Retinal pigment epithelial cell (primary cell): ENCODE data around the gene KLK1.

Experiments used
- DNase-seq: peaks from one replicate; pipeline ENCODE4 v3.0.0-alpha.2; 2010; ENCODE audit warnings: low read depth
- H3K4me3 ChIP-seq: 2 replicates; pipeline ENCODE4 v1.5.1; 2011; ENCODE audit warnings: mild to moderate bottlenecking, low read length, control low read depth, moderate library complexity
- TF ChIP-seq, protein P1 (sequence below): conservative IDR thresholded peaks from 2 replicates; pipeline ENCODE4 v1.5.1; 2011; ENCODE audit warnings: low read depth, low read length, control low read depth, inconsistent platforms

The KLK1 gene

DNA sequence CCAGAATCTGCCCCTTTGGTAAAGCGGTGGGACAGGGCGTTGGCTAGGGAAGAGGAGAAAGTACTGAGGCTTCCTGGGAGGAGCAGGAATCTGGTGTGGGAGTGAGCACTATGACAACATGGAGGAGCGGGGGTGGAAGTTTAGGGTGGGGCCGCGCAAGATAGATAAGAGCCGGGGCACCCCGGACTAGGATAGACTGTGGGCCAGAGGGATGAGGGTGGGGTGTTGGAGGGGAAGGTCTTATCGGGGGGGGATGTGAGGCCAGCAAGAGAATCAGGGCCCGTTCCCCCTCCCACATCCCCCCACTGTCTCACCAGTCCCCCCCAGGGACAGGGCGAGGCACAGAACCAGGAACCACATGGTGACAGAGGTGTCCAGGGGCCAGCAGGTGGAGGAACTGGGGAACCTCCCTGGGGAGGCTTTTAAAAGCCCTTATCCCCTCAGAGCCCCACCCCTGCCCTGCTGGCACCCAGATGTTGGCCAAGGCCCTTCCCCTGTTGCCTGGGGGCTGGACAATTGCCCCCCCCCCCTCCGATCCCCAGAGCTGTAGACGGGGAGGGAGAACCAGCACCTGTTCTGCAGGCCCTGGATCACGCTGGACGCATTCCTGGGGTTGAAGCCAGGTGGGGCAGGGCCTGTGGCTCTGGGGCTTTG, at the start of gene KLK1:
Gene KLK1, minus strand, starts transcription at position 399 of the 654 bp plus-strand sequence. Its CDS starts 39 bp downstream, at position 360.
- TF ChIP-seq, protein P1, sequence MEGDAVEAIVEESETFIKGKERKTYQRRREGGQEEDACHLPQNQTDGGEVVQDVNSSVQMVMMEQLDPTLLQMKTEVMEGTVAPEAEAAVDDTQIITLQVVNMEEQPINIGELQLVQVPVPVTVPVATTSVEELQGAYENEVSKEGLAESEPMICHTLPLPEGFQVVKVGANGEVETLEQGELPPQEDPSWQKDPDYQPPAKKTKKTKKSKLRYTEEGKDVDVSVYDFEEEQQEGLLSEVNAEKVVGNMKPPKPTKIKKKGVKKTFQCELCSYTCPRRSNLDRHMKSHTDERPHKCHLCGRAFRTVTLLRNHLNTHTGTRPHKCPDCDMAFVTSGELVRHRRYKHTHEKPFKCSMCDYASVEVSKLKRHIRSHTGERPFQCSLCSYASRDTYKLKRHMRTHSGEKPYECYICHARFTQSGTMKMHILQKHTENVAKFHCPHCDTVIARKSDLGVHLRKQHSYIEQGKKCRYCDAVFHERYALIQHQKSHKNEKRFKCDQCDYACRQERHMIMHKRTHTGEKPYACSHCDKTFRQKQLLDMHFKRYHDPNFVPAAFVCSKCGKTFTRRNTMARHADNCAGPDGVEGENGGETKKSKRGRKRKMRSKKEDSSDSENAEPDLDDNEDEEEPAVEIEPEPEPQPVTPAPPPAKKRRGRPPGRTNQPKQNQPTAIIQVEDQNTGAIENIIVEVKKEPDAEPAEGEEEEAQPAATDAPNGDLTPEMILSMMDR = no peak
- no peak for DNase-seq
- H3K4me3 ChIP-seq = no peak within 1 kb of the TSS

GRCh38 chr19:50873056-50873455, 49.5 kb upstream of the KLK1 start, which contains the start of gene KLK2:
KLK2 (plus strand) TSS chr19:50873439; CDS start chr19:50873474, 35 bp downstream.
- H3K4me3 ChIP-seq = no peak within 1 kb of the TSS
- no peak for DNase-seq
- TF ChIP-seq, protein P1 = no peak

DNA sequence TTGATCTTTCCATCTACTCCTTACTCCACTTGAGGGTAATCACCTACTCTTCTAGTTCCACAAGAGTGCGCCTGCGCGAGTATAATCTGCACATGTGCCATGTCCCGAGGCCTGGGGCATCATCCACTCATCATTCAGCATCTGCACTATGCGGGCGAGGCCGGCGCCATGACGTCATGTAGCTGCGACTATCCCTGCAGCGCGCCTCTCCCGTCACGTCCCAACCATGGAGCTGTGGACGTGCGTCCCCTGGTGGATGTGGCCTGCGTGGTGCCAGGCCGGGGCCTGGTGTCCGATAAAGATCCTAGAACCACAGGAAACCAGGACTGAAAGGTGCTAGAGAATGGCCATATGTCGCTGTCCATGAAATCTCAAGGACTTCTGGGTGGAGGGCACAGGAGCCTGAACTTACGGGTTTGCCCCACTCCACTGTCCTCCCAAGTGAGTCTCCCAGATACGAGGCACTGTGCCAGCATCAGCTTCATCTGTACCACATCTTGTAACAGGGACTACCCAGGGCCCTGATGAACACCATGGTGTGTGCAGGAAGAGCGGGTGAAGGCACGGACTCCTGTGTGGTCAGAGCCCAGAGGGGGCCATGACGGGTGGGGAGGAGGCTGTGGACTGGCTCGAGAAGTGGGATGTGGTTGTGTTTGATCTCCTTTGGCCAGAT, 47.0 kb upstream of the KLK1 start:
- no peak for DNase-seq
- H3K4me3 ChIP-seq = no peak overlapping the region
- TF ChIP-seq, protein P1 = no peak

GRCh38 chr19:50869479-50869878, 45.9 kb upstream of the KLK1 start:
- TF ChIP-seq, protein P1 = no peak
- no peak for DNase-seq
- no peak overlapping the region for H3K4me3 ChIP-seq

- no peak for DNase-seq
- H3K4me3 ChIP-seq = no peak overlapping the region
- TF ChIP-seq, protein P1 = no peak
Observed at GRCh38 chr19:50861496-50862286, 38.1 kb upstream of the KLK1 start.

- TF ChIP-seq, protein P1 = no peak
- DNase-seq = no peak
- no peak overlapping the region for H3K4me3 ChIP-seq
Observed at GRCh38 chr19:50861010-50861409, 37.4 kb upstream of the KLK1 start.
